Kidney (tissue), 14 donors: Measurements from ENCODE around the gene IL17RB. TPM values are rescaled to one million over a fixed set of nuclear protein-coding genes. Genes with fewer than 3 reads are reported as not detected.
A peak's percentile ranks its signal among the peaks of the same experiment; 100 is the strongest.

Experiments used
- DNase-seq, 5 donors: peaks; one replicate each; pipeline ENCODE4 v3.0.0-alpha.2; 2013 to 2020
- FAIRE-seq: peaks from 2 replicates; lab custom pipeline; 2012; peaks lifted over from hg19 to GRCh38; lab: Jason Lieb, UNC
- H3K27ac ChIP-seq, 2 donors: one replicate each; pipeline ENCODE4 v1.7.0; 2013; ENCODE audit warnings: low read depth in 2 of 2, low read length in 2 of 2, inconsistent platforms in 1 of 2
- H3K27me3 ChIP-seq: one replicate; pipeline ENCODE4 v1.7.1; 2013; ENCODE audit warnings: low read length, inconsistent platforms; ENCODE audit not compliant: control insufficient read depth, insufficient read depth
- H3K36me3 ChIP-seq, 3 donors: one replicate each; pipeline versions ENCODE4 v1.7.0 to v1.7.1; 2013; ENCODE audit warnings: low read length in 3 of 3, control low read depth in 1 of 3, inconsistent platforms in 1 of 3; ENCODE audit not compliant: insufficient read depth in 3 of 3, control insufficient read depth in 2 of 3
- H3K4me1 ChIP-seq, 3 donors: one replicate each; pipeline versions ENCODE4 v1.7.0 to v1.7.1; 2013; ENCODE audit warnings: low read length in 3 of 3, inconsistent platforms in 1 of 3, low read depth in 1 of 3; ENCODE audit not compliant: control insufficient read depth in 2 of 3, insufficient read depth in 2 of 3
- H3K4me3 ChIP-seq, 3 donors: one replicate each; pipeline versions ENCODE4 v1.7.0 to v1.8.1; 2013; ENCODE audit warnings: low read length in 3 of 3, control low read depth in 1 of 3, inconsistent platforms in 1 of 3
- H3K9ac ChIP-seq, 3 donors: one replicate each; pipeline versions ENCODE4 v1.7.0 to v1.7.1; 2013; ENCODE audit warnings: low read length in 3 of 3, control low read depth in 1 of 3, inconsistent platforms in 1 of 3
- H3K9me3 ChIP-seq, 3 donors: one replicate each; pipeline versions ENCODE4 v1.7.0 to v1.7.1; 2013; ENCODE audit warnings: low read length in 3 of 3, control low read depth in 1 of 3, inconsistent platforms in 1 of 3; ENCODE audit not compliant: control insufficient read depth in 2 of 3, insufficient read depth in 1 of 3
- CTCF ChIP-seq: IDR thresholded peaks from 3 replicates; pipeline ENCODE4 v1.5.1; 2012; ENCODE audit warnings: mild to moderate bottlenecking, moderate library complexity, borderline replicate concordance; ENCODE audit not compliant: insufficient read depth; ENCODE audit errors: extremely low read depth
- intact Hi-C: fragments of 100-400 bp; cut with DNase I; formaldehyde crosslinking; loops from one replicate; pipeline ENCODE4 v1.11.1; 2022
- polyA plus RNA-seq: library from polyadenylated mRNA; stranded (reverse); fragments of 350-450 nt; fragmentation: Illumina TruSeq; extraction: RNeasy Lipid Tissue Mini Kit (QIAGEN cat#74804); gene quantifications from one replicate; pipeline ENCODE4 v1.2.3, GENCODE V29; 2014; ENCODE audit warnings: low read depth, low replicate concordance; ENCODE audit not compliant: insufficient read depth
- total RNA-seq: library from RNA; stranded (reverse); fragmentation: NEBNext Ultra II Directional; extraction: Animal tissue kit (Norgen Biotek cat#: 25700); gene quantifications from one replicate; pipeline ENCODE4 v1.2.1, GENCODE V29; 2021
- donor health status: control.
- donor health status: control.
- donor health status: control.
- donor health status: control.
- donor health status: control.
- donor health status: DM: yes; HTN: yes; CAD: no.
- donor health status: Normal renal cell carcinoma (clear cell type).

The IL17RB gene
- total and polyA plus RNA-seq, 2 donors from 2014 or later = 27.7 to 87.4 TPM

GRCh38 chr3:53819163-53819868, 27.1 kb upstream of the IL17RB start:
- TF ChIP-seq CTCF = no peak
- no peak for FAIRE-seq
- H3K27me3 ChIP-seq = no peaks in the 10 kb centered on the region
- DNase-seq = peak in 1 of 5 donors; percentile 30
- H3K4me3 ChIP-seq = no peak overlapping the region
- no peak overlapping the region for H3K9ac ChIP-seq
- H3K36me3 ChIP-seq = peaks cover 0 to 53% (median 22%) of the 10 kb centered on the region in 3 donors
- H3K9me3 ChIP-seq = no peaks in the 10 kb centered on the region
- intact Hi-C loops = no loop called here
- H3K27ac ChIP-seq = no peak overlapping the region
- no peaks in the 10 kb centered on the region for H3K4me1 ChIP-seq

GRCh38 chr3:53820084-53820483, 26.3 kb upstream of the IL17RB start:
- Histone ChIP-seq H3K4me1 (no peaks in the 10 kb centered on the region), H3K36me3 (peaks cover 0 to 53% (median 22%) of the 10 kb centered on the region in 3 donors)
- FAIRE-seq = no peak

DNA sequence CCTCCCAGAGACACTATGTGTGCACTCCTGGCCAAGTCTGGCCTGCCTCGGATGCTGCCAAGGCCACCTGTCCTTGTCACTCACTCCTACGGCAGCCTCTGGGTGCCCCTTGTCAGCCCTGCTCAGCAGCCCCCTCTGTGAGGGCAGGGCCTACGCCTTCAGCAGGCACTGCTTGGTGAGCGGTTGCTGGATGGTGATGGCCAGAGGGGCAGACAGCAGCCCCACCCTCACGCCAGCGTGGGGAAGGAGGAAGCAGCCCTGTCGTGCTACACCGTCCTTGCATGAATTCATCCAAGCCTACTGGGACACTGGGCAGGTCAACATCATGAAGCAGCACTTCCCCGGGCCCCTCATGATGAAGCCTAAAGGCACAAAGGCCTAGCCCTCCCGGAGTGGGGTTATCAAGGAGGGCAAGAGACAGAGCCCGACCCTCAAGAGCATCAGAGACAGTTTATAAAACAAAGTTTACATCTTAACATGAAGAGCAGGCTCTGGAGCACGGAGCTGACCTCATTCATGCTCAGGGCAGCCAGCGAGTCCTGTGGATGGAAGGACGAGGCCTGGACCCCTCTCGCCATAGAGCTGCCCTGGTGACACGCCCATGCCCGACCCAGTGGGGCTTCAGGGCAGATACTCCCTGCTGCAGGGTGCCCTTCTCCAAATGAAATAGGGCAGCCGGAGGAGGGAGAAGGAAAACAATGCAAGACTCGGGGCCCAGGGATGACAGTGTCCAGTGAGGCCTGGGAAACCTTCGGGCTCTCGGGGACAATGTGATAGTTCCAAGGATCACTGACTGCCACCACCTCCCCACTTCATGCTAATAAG, 25.4 kb upstream of the IL17RB start:
- TF ChIP-seq CTCF = no peak

More at GRCh38 chr3:53820084-53820483, 26.3 kb upstream of the IL17RB start:
- Histone ChIP-seq H3K4me3 (no peak overlapping the region), H3K9ac (no peak overlapping the region), H3K27ac (no peak overlapping the region), H3K9me3 (no peaks in the 10 kb centered on the region), H3K27me3 (no peaks in the 10 kb centered on the region)
- TF ChIP-seq CTCF = no peak
- intact Hi-C loops = no loop called here
- no peak for DNase-seq

More for the DNA sequence above, 25.4 kb upstream of the IL17RB start:
- Histone ChIP-seq H3K4me1 (no peaks in the 10 kb centered on the region), H3K9me3 (no peaks in the 10 kb centered on the region), H3K9ac (no peak overlapping the region), H3K4me3 (no peak overlapping the region), H3K27me3 (no peaks in the 10 kb centered on the region), H3K36me3 (peaks cover 0 to 51% (median 20%) of the 10 kb centered on the region in 3 donors), H3K27ac (no peak overlapping the region)
- FAIRE-seq (no peak), DNase-seq (peak in 1 of 5 donors; percentile 54)
- intact Hi-C loops = no loop called here
